ENCODE measurements around the gene VKORC1L1. TPM values are rescaled to one million over a fixed set of nuclear protein-coding genes. Genes with fewer than 3 reads are reported as not detected.
"Not testable (repeated sequence)": the region's sequence is repeated elsewhere in the genome, so short reads cannot be mapped to it uniquely, and the experiment has no call there.

VKORC1L1 gene
- total RNA-seq, 1 experiment from 2014 or later, result 29.4 TPM

- Histone ChIP-seq H4K5ac (ENCODE audit: insufficient read length, low read depth, low read length) (no peak overlapping the region), H3K79me1 (ENCODE audit: insufficient read depth, low read depth, low read length, poor library complexity, severe bottlenecking) (no peaks in the 10 kb centered on the region), H3K4me2 (ENCODE audit: insufficient read depth, insufficient read length, low read length) (no peak overlapping the region), H2BK5ac (ENCODE audit: insufficient read length, low read length) (no peak overlapping the region), H3K4ac (ENCODE audit: low read depth, low read length) (no peak overlapping the region), H3K14ac (ENCODE audit: insufficient read depth, low read length) (no peak overlapping the region), H2BK120ac (ENCODE audit: low read depth, low read length, poor library complexity, severe bottlenecking) (no peak overlapping the region), H2BK12ac (ENCODE audit: insufficient read length, low read depth, low read length) (no peak overlapping the region), H3K23me2 (ENCODE audit: insufficient read length, low read depth, low read length, poor library complexity, severe bottlenecking) (no peaks in the 10 kb centered on the region), H3K79me2 (ENCODE audit: insufficient read depth, low read length) (no peaks in the 10 kb centered on the region), H3K4me1 (ENCODE audit: insufficient read depth, low read length) (no peaks in the 10 kb centered on the region), H4K20me1 (ENCODE audit: control insufficient read depth, insufficient read depth, insufficient read length) (no peaks in the 10 kb centered on the region), H4K8ac (replicated peaks; ENCODE audit: insufficient read length, low read depth, low read length) (no peak overlapping the region), H2BK20ac (ENCODE audit: low read depth, low read length, poor library complexity, severe bottlenecking) (no peak overlapping the region), H3K9me3 (ENCODE audit: control insufficient read depth, low read depth, low read length) (no peaks in the 10 kb centered on the region), H3K27me3 (ENCODE audit: insufficient read depth, low read length) (no peaks in the 10 kb centered on the region), H2AFZ (ENCODE audit: low read length) (no peak overlapping the region), H3K9ac (ENCODE audit: extremely low read depth, insufficient read length, low read length) (no peak overlapping the region), H3K27ac (ENCODE audit: insufficient read length, low read depth, low read length) (no peak overlapping the region), H3K18ac (ENCODE audit: insufficient read length, low read depth, low read length) (no peak overlapping the region), H2BK15ac (ENCODE audit: low read depth, low read length) (no peak overlapping the region), H3T11ph (ENCODE audit: low read length) (no peak overlapping the region), H4K91ac (ENCODE audit: insufficient read length, low read depth, low read length) (no peak overlapping the region), H3K23ac (ENCODE audit: insufficient read length, low read depth, low read length) (no peak overlapping the region), H2AK5ac (ENCODE audit: insufficient read length, low read length) (no peak overlapping the region), H3K56ac (ENCODE audit: insufficient read length, low read depth, low read length) (no peak overlapping the region)
- H3K36me3 Mint-ChIP-seq (ENCODE audit: insufficient read depth in 1 of 3, low read depth in 3 of 3), result no peaks in the 10 kb centered on the region
- H3K4me1 Mint-ChIP-seq, result peaks cover 2% of the 10 kb centered on the region in 2 experiments; a peak in 3 of 4 replicates
- WGBS (ENCODE audit: extremely low coverage, insufficient read length, low lambda C conversion rate), result no CpG with 5 or more reads among the region's 4 CpGs
- H3K27me3 Mint-ChIP-seq (ENCODE audit: low read depth), result no peaks in the 10 kb centered on the region; the same call in 1 of the 2 replicates
- TF ChIP-seq, protein P1, sequence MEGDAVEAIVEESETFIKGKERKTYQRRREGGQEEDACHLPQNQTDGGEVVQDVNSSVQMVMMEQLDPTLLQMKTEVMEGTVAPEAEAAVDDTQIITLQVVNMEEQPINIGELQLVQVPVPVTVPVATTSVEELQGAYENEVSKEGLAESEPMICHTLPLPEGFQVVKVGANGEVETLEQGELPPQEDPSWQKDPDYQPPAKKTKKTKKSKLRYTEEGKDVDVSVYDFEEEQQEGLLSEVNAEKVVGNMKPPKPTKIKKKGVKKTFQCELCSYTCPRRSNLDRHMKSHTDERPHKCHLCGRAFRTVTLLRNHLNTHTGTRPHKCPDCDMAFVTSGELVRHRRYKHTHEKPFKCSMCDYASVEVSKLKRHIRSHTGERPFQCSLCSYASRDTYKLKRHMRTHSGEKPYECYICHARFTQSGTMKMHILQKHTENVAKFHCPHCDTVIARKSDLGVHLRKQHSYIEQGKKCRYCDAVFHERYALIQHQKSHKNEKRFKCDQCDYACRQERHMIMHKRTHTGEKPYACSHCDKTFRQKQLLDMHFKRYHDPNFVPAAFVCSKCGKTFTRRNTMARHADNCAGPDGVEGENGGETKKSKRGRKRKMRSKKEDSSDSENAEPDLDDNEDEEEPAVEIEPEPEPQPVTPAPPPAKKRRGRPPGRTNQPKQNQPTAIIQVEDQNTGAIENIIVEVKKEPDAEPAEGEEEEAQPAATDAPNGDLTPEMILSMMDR (conservative IDR thresholded peaks at IDR 0.05), result no peak
- H3K9me3 Mint-ChIP-seq, result no peaks in the 10 kb centered on the region
- H3K4me3 Mint-ChIP-seq, result no peak overlapping the region
- no peak overlapping the region; a peak in 1 of 7 replicates for H3K27ac Mint-ChIP-seq
- no peak for DNase-seq
Observed at GRCh38 chr7:65988084-65988483, 115.2 kb downstream of the VKORC1L1 start.

GRCh38 chr7:65988503-65988902 lies 115.6 kb downstream of the VKORC1L1 start:
- H3K79me2 ChIP-seq (ENCODE audit: insufficient read depth, low read length); H2BK120ac ChIP-seq (ENCODE audit: low read depth, low read length, poor library complexity, severe bottlenecking); H3K4ac ChIP-seq (ENCODE audit: low read depth, low read length); H4K8ac ChIP-seq (replicated peaks; ENCODE audit: insufficient read length, low read depth, low read length); H3K9ac ChIP-seq (ENCODE audit: extremely low read depth, insufficient read length, low read length); DNase-seq; H3K27me3 Mint-ChIP-seq (ENCODE audit: low read depth); H3K4me1 Mint-ChIP-seq; H2BK12ac ChIP-seq (ENCODE audit: insufficient read length, low read depth, low read length); H3K9me3 Mint-ChIP-seq; H2BK15ac ChIP-seq (ENCODE audit: low read depth, low read length); H4K5ac ChIP-seq (ENCODE audit: insufficient read length, low read depth, low read length); H3K4me2 ChIP-seq (ENCODE audit: insufficient read depth, insufficient read length, low read length); H3K27ac ChIP-seq (ENCODE audit: insufficient read length, low read depth, low read length); H3K14ac ChIP-seq (ENCODE audit: insufficient read depth, low read length); H3K4me3 Mint-ChIP-seq; H2BK20ac ChIP-seq (ENCODE audit: low read depth, low read length, poor library complexity, severe bottlenecking); H3K9me3 ChIP-seq (ENCODE audit: control insufficient read depth, low read depth, low read length); H3K4me1 ChIP-seq (ENCODE audit: insufficient read depth, low read length); H3K27ac Mint-ChIP-seq; H3K23ac ChIP-seq (ENCODE audit: insufficient read length, low read depth, low read length); H4K91ac ChIP-seq (ENCODE audit: insufficient read length, low read depth, low read length); H2AK5ac ChIP-seq (ENCODE audit: insufficient read length, low read length); H3K79me1 ChIP-seq (ENCODE audit: insufficient read depth, low read depth, low read length, poor library complexity, severe bottlenecking); H3T11ph ChIP-seq (ENCODE audit: low read length); H3K18ac ChIP-seq (ENCODE audit: insufficient read length, low read depth, low read length); H3K36me3 Mint-ChIP-seq (ENCODE audit: insufficient read depth in 1 of 3, low read depth in 3 of 3); H2AFZ ChIP-seq (ENCODE audit: low read length); H3K56ac ChIP-seq (ENCODE audit: insufficient read length, low read depth, low read length); H3K23me2 ChIP-seq (ENCODE audit: insufficient read length, low read depth, low read length, poor library complexity, severe bottlenecking); H4K20me1 ChIP-seq (ENCODE audit: control insufficient read depth, insufficient read depth, insufficient read length); H3K27me3 ChIP-seq (ENCODE audit: insufficient read depth, low read length); H2BK5ac ChIP-seq (ENCODE audit: insufficient read length, low read length): not testable (repeated sequence)
- no CpG with 5 or more reads among the region's 1 CpG for WGBS (ENCODE audit: extremely low coverage, insufficient read length, low lambda C conversion rate)

All from H9 (cell line).